Peyer's patch (tissue), 4 donors: ENCODE results near the gene LYPD5.

Source experiments
- POLR2A ChIP-seq, 2 donors: fragments of 450-650 bp; IDR thresholded peaks; one replicate each; pipeline ENCODE4 v1.5.1; 2017; ENCODE audit warnings: antibody characterized with exemption in 2 of 2, mild to moderate bottlenecking in 2 of 2, moderate library complexity in 2 of 2
- TF ChIP-seq, protein P1 (sequence below), 6 experiments: fragments of 450-650 bp in 4 of 6; fragments of 200-600 bp in 2 of 6; sonication (generic) in 1 of 6; IDR thresholded peaks; one replicate each; pipeline ENCODE4 v1.5.1; 2017 to 2019; ENCODE audit warnings: antibody characterized with exemption in 6 of 6, mild to moderate bottlenecking in 3 of 6, moderate library complexity in 1 of 6

DNA sequence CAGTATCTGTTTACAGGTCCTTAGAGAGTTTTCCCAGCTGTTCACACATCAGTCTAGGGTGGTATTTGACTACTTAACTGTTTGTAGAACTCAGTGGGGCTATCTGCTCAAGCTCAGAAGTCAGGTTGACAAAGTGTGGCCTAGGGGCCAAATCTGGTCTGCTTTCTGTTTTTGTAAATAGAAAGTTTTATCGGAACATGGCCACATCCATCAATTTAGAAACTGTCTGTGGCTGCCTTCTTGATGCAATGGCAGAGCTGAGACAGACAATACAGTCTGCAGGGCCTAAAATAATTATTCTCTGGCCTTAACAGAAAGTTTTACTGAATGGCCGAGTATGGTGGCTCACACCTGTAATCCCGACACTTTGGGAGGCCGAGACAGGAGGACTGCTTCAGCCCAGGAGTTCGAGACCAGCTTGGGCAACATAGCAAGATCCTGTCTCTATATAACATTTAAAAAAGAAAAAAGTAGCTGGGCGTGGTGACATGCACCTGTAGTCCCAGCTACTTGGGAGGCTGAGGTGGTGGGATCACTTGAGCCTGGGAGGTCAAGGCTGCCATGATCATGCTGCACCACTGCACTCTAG, 49.9 kb downstream of the LYPD5 start:
- TF ChIP-seq POLR2A (IDR thresholded peaks at IDR 0.05): no peak
- TF ChIP-seq, protein P1, sequence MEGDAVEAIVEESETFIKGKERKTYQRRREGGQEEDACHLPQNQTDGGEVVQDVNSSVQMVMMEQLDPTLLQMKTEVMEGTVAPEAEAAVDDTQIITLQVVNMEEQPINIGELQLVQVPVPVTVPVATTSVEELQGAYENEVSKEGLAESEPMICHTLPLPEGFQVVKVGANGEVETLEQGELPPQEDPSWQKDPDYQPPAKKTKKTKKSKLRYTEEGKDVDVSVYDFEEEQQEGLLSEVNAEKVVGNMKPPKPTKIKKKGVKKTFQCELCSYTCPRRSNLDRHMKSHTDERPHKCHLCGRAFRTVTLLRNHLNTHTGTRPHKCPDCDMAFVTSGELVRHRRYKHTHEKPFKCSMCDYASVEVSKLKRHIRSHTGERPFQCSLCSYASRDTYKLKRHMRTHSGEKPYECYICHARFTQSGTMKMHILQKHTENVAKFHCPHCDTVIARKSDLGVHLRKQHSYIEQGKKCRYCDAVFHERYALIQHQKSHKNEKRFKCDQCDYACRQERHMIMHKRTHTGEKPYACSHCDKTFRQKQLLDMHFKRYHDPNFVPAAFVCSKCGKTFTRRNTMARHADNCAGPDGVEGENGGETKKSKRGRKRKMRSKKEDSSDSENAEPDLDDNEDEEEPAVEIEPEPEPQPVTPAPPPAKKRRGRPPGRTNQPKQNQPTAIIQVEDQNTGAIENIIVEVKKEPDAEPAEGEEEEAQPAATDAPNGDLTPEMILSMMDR (IDR thresholded peaks at IDR 0.05): no peak
